ENCODE data around the gene TMEM145. TPM values are rescaled to one million over a fixed set of nuclear protein-coding genes. Genes with fewer than 3 reads are reported as not detected.

TMEM145 gene
- total RNA-seq, 1 experiment from 2014 or later, result 0.85 TPM

GRCh38 chr19:42290136-42290522 is 23.0 kb upstream of the TMEM145 start:
- H3K4me3 ChIP-seq, result no peak overlapping the region
- no peaks in the 10 kb centered on the region for H3K27me3 ChIP-seq
- no peaks in the 10 kb centered on the region for H3K9me3 ChIP-seq (replicated peaks)
- DNase-seq, result no peak
- no peak overlapping the region for H3K27ac ChIP-seq
- H3K36me3 ChIP-seq, result peaks cover 51% of the 10 kb centered on the region
- peaks cover 8% of the 10 kb centered on the region; the same call in 1 of the 2 replicates for H3K4me1 ChIP-seq

GRCh38 chr19:42290523-42291434 is 22.3 kb upstream of the TMEM145 start:
- Histone ChIP-seq H3K4me1 (peaks cover 2% of the 10 kb centered on the region; the same call in 1 of the 2 replicates), H3K27me3 (no peaks in the 10 kb centered on the region), H3K36me3 (peaks cover 51% of the 10 kb centered on the region), H3K27ac (no peak overlapping the region), H3K9me3 (replicated peaks) (no peaks in the 10 kb centered on the region), H3K4me3 (no peak overlapping the region)
- DNase-seq, result peak; percentile 51 to 52

GRCh38 chr19:42291435-42291810 is 21.7 kb upstream of the TMEM145 start:
- H3K9me3 ChIP-seq (replicated peaks), result no peaks in the 10 kb centered on the region
- peaks cover 51% of the 10 kb centered on the region for H3K36me3 ChIP-seq
- no peak overlapping the region for H3K27ac ChIP-seq
- H3K27me3 ChIP-seq, result no peaks in the 10 kb centered on the region
- no peak for DNase-seq
- no peak overlapping the region for H3K4me3 ChIP-seq
- H3K4me1 ChIP-seq, result no peaks in the 10 kb centered on the region

GRCh38 chr19:42292042-42292960 is 20.8 kb upstream of the TMEM145 start:
- peaks cover 46% of the 10 kb centered on the region for H3K36me3 ChIP-seq

GRCh38 chr19:42292963-42293362 is 20.1 kb upstream of the TMEM145 start:
- Histone ChIP-seq H3K36me3 (peaks cover 40% of the 10 kb centered on the region), H3K4me1 (no peaks in the 10 kb centered on the region), H3K27ac (no peak overlapping the region), H3K9me3 (replicated peaks) (no peaks in the 10 kb centered on the region), H3K4me3 (no peak overlapping the region), H3K27me3 (no peaks in the 10 kb centered on the region)
- DNase-seq, result no peak

More at GRCh38 chr19:42292042-42292960, 20.8 kb upstream of the TMEM145 start:
- Histone ChIP-seq H3K27ac (no peak overlapping the region), H3K27me3 (no peaks in the 10 kb centered on the region), H3K4me1 (no peaks in the 10 kb centered on the region), H3K4me3 (no peak overlapping the region), H3K9me3 (replicated peaks) (no peaks in the 10 kb centered on the region)
- no peak for DNase-seq

- Histone ChIP-seq H3K4me1 (no peaks in the 10 kb centered on the region), H3K36me3 (peaks cover 38% of the 10 kb centered on the region), H3K27ac (no peak overlapping the region), H3K27me3 (no peaks in the 10 kb centered on the region), H3K4me3 (no peak overlapping the region), H3K9me3 (replicated peaks) (no peaks in the 10 kb centered on the region)
- no peak for DNase-seq
These were observed 19.6 kb upstream of the TMEM145 start for GRCh38 chr19:42293540-42293939.

- peaks cover 38% of the 10 kb centered on the region for H3K36me3 ChIP-seq
- H3K27ac ChIP-seq, result no peak overlapping the region
- H3K27me3 ChIP-seq, result no peaks in the 10 kb centered on the region
- H3K9me3 ChIP-seq (replicated peaks), result no peaks in the 10 kb centered on the region
- DNase-seq, result no peak
- H3K4me3 ChIP-seq, result no peak overlapping the region
- no peaks in the 10 kb centered on the region for H3K4me1 ChIP-seq
These were observed 19.2 kb upstream of the TMEM145 start for GRCh38 chr19:42293948-42294347.

- Histone ChIP-seq H3K9me3 (replicated peaks) (no peaks in the 10 kb centered on the region), H3K27ac (no peak overlapping the region), H3K4me3 (no peak overlapping the region), H3K4me1 (no peaks in the 10 kb centered on the region), H3K27me3 (no peaks in the 10 kb centered on the region), H3K36me3 (peaks cover 34% of the 10 kb centered on the region)
- no peak for DNase-seq
These were observed 18.5 kb upstream of the TMEM145 start for GRCh38 chr19:42294471-42295137.

GRCh38 chr19:42295342-42295741 is 17.8 kb upstream of the TMEM145 start:
- H3K27me3 ChIP-seq, result no peaks in the 10 kb centered on the region
- H3K9me3 ChIP-seq (replicated peaks), result no peaks in the 10 kb centered on the region
- no peak for DNase-seq
- H3K36me3 ChIP-seq, result peaks cover 32% of the 10 kb centered on the region
- no peak overlapping the region for H3K4me3 ChIP-seq
- H3K4me1 ChIP-seq, result no peaks in the 10 kb centered on the region
- H3K27ac ChIP-seq, result no peak overlapping the region

GRCh38 chr19:42295831-42296525 is 17.1 kb upstream of the TMEM145 start:
- DNase-seq, result peak; percentile 73 to 82
- no peaks in the 10 kb centered on the region for H3K4me1 ChIP-seq
- H3K36me3 ChIP-seq, result peaks cover 26% of the 10 kb centered on the region
- H3K9me3 ChIP-seq (replicated peaks), result no peaks in the 10 kb centered on the region
- H3K4me3 ChIP-seq, result no peak overlapping the region
- no peak overlapping the region for H3K27ac ChIP-seq
- no peaks in the 10 kb centered on the region for H3K27me3 ChIP-seq

GRCh38 chr19:42297039-42297438 is 16.1 kb upstream of the TMEM145 start:
- H3K27ac ChIP-seq, result no peak overlapping the region
- no peaks in the 10 kb centered on the region for H3K9me3 ChIP-seq (replicated peaks)
- DNase-seq, result no peak
- no peaks in the 10 kb centered on the region for H3K27me3 ChIP-seq
- H3K4me3 ChIP-seq, result no peak overlapping the region
- no peaks in the 10 kb centered on the region for H3K4me1 ChIP-seq
- H3K36me3 ChIP-seq, result peaks cover 17% of the 10 kb centered on the region; the same call in 1 of the 2 replicates

GRCh38 chr19:42301646-42302203 is 11.4 kb upstream of the TMEM145 start, which contains the start of gene PRR19:
TSS of gene PRR19 (plus strand) at chr19:42302132. CDS start at chr19:42309585, 7,453 bp downstream.
- H3K27ac ChIP-seq, result peak within 1 kb of the TSS; percentile 47
- no peaks in the 10 kb centered on the region for H3K36me3 ChIP-seq
- H3K27me3 ChIP-seq, result no peaks in the 10 kb centered on the region
- H3K9me3 ChIP-seq (replicated peaks), result no peaks in the 10 kb centered on the region
- no peak for DNase-seq
- H3K4me3 ChIP-seq, result peak within 1 kb of the TSS; percentile 82
- H3K4me1 ChIP-seq, result peaks cover 7% of the 10 kb centered on the region

GRCh38 chr19:42303101-42303464 is 10.0 kb upstream of the TMEM145 start:
- no peaks in the 10 kb centered on the region for H3K36me3 ChIP-seq
- H3K27me3 ChIP-seq, result no peaks in the 10 kb centered on the region
- peak overlapping the region; percentile 47; the same call in 1 of the 2 replicates for H3K27ac ChIP-seq
- H3K4me1 ChIP-seq, result peaks cover 7% of the 10 kb centered on the region
- DNase-seq, result no peak
- H3K4me3 ChIP-seq, result peak overlapping the region; percentile 82
- no peaks in the 10 kb centered on the region for H3K9me3 ChIP-seq (replicated peaks)

GRCh38 chr19:42303876-42304275 is 9.2 kb upstream of the TMEM145 start:
- H3K27me3 ChIP-seq, result no peaks in the 10 kb centered on the region
- H3K36me3 ChIP-seq, result no peaks in the 10 kb centered on the region
- no peak overlapping the region for H3K27ac ChIP-seq
- no peak for DNase-seq
- H3K4me3 ChIP-seq, result no peak overlapping the region
- H3K9me3 ChIP-seq (replicated peaks), result no peaks in the 10 kb centered on the region
- H3K4me1 ChIP-seq, result peaks cover 7% of the 10 kb centered on the region
